HCT116 (cell line): Measurements from ENCODE around the gene SYTL2.

ENCODE experiments used
- CTCF ChIP-seq, 3 experiments: fragments of 200-600 bp in 1 of 3; sonication (generic) in 1 of 3; IDR thresholded peaks in 2 of 3; conservative IDR thresholded peaks in 1 of 3; 2 replicates each; pipeline ENCODE4 v1.5.1; 2012 to 2017; ENCODE audit warnings: low read depth in 2 of 3, low read length in 2 of 3, antibody characterized with exemption in 1 of 3, borderline replicate concordance in 1 of 3, control low read depth in 1 of 3, mild to moderate bottlenecking in 1 of 3, mixed read lengths in 1 of 3, mixed run types in 1 of 3, moderate library complexity in 1 of 3; ENCODE audit not compliant: insufficient read depth in 1 of 3
- SIN3A ChIP-seq: IDR thresholded peaks from 2 replicates; pipeline ENCODE4 v1.6.1; 2012; ENCODE audit warnings: low read depth

- TF ChIP-seq CTCF (IDR thresholded peaks at IDR 0.05 in 2 of 3, conservative IDR thresholded peaks at IDR 0.05 in 1 of 3; ENCODE audit: borderline replicate concordance in 1 of 3, insufficient read depth in 1 of 3, low read depth in 2 of 3, low read length in 2 of 3) (no peak), SIN3A (no peak)
Observed at GRCh38 chr11:85658180-85658579, 152.8 kb downstream of the SYTL2 start.
